Activated CD8-positive, alpha-beta T cell treated with anti-CD3 and anti-CD28 coated beads, Interleukin-2, amount 10 ng/mL, durations not matched to agents 7 days and 5 days (primary cell): ENCODE results near the gene NOXA1. TPM values are rescaled to one million over a fixed set of nuclear protein-coding genes. Genes with fewer than 3 reads are reported as not detected.
"Not testable (repeated sequence)": the region's sequence is repeated elsewhere in the genome, so short reads cannot be mapped to it uniquely, and the experiment has no call there.

ENCODE experiments used
- ATAC-seq: fragments of 150-1000 bp; cut with Tn5 transposase; one replicate; pipeline ENCODE4 v1.10.0; 2021; ENCODE audit warnings: moderate library complexity
- CTCF ChIA-PET: fragments of 350-600 bp; sonication (Branson Sonifier 250); formaldehyde crosslinking; loops from one replicate; lab custom pipeline; 2021; ENCODE audit warnings: antibody characterized with exemption; lab: Charles Lee
- POLR2A ChIA-PET: fragments of 350-600 bp; sonication (Branson Sonifier 250); formaldehyde crosslinking; loops from one replicate; lab custom pipeline; 2021; ENCODE audit warnings: antibody characterized with exemption; lab: Charles Lee
- DNase-seq: peaks from one replicate; pipeline ENCODE4 v3.0.0-alpha.2; 2020
- H3K27ac Mint-ChIP-seq: one replicate; pipeline ENCODE4 v1.8.0; 2021; ENCODE audit warnings: mild to moderate bottlenecking, mixed read lengths
- H3K27me3 Mint-ChIP-seq: one replicate; pipeline ENCODE4 v1.8.0; 2021; ENCODE audit warnings: low read depth, mixed read lengths
- H3K36me3 Mint-ChIP-seq: one replicate; pipeline ENCODE4 v1.8.0; 2021; ENCODE audit warnings: low read depth, mixed read lengths
- H3K4me1 Mint-ChIP-seq: one replicate; pipeline ENCODE4 v1.8.0; 2021; ENCODE audit warnings: low read depth, mixed read lengths
- H3K4me3 Mint-ChIP-seq: one replicate; pipeline ENCODE4 v1.8.0; 2021; ENCODE audit warnings: mild to moderate bottlenecking, mixed read lengths
- H3K9me3 Mint-ChIP-seq: one replicate; pipeline ENCODE4 v1.8.0; 2022; ENCODE audit warnings: mixed read lengths; ENCODE audit not compliant: insufficient read depth
- total RNA-seq, 2 experiments: library from RNA; stranded (reverse); gene quantifications; one replicate each; pipeline ENCODE4 v1.2.3, GENCODE V29; 2021

NOXA1 gene
- total RNA-seq, 2 experiments from 2014 or later = 0.52 to 0.58 TPM

DNA sequence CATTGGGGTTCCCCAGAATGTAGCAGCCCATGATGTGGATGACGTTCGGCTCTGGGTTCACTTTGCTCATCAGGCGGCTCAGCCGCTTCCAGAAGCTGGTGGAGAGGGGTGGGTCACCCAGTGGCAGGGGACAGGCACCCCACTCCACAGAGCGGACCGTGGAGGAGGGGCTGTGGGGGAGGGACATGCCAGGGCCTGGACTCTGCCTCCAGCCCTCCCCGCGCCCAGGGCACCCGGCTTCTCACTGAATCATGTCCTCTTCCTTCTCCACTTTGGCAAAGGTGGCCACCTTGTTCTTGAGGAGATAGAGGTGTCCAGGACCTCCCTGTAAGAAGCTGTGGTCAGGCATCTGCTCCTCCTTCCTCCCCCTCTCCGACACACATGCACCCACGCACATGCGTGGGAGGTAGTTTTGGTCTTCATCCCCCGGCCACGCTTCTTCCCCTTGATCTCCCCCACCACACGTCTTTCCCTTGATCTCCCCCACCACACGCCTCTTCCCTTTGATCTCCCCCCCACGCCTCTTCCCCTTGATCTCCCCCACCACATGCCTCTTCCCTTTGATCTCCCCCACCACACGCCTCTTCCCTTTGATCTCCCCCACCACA, 26.8 kb downstream of the NOXA1 start:
- ATAC-seq (no peak), DNase-seq (peak; percentile 58)
- H3K4me3 Mint-ChIP-seq = no peak overlapping the region
- ChIA-PET CTCF (no interaction called here), POLR2A (interaction anchor here (0.8 kb wide), 1 partner anchor 12 kb away, joined by 3 read pairs; no protein-coding TSS in a partner anchor)
- no peaks in the 10 kb centered on the region for H3K9me3 Mint-ChIP-seq
- H3K27ac Mint-ChIP-seq = peak overlapping the region; percentile 80
- H3K36me3 Mint-ChIP-seq = peaks cover 39% of the 10 kb centered on the region
- peaks cover 38% of the 10 kb centered on the region for H3K4me1 Mint-ChIP-seq
- H3K27me3 Mint-ChIP-seq = peaks cover 4% of the 10 kb centered on the region

DNA sequence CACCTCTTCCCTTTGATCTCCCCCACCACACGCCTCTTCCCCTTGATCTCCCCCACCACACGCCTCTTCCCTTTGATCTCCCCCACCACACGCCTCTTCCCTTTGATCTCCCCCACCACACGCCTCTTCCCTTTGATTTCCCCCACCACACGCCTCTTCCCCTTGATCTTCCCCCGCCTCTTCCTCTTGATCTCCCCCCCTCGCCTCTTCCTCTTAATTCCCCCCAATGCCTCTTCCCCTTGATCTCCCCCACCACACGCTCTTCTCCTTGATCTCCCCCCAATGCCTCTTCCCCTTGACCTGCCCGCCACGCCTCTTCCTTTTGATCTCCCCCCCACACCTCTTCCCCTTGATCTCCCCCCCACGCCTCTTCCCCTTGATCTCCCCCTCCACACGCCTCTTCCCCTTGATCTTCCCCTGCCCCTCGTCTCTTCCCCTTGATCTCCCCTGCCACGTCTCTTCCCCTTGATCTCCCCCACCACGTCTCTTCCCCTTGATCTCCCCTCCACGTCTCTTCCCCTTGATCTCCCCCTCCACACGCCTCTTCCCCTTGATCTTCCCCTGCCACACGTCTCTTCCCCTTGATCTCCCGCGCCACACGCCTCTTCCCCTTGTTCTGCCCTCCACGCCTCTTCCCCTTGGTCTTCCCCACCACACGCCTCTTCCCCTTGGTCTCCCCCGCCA, 27.5 kb downstream of the NOXA1 start:
- H3K27me3 Mint-ChIP-seq, POLR2A ChIA-PET, H3K4me3 Mint-ChIP-seq, CTCF ChIA-PET, ATAC-seq, H3K9me3 Mint-ChIP-seq: not testable (repeated sequence)
- peak; percentile 56 for DNase-seq
- H3K36me3 Mint-ChIP-seq = peaks cover 43% of the 10 kb centered on the region
- peak overlapping the region; percentile 55 for H3K27ac Mint-ChIP-seq
- peaks cover 32% of the 10 kb centered on the region for H3K4me1 Mint-ChIP-seq

DNA sequence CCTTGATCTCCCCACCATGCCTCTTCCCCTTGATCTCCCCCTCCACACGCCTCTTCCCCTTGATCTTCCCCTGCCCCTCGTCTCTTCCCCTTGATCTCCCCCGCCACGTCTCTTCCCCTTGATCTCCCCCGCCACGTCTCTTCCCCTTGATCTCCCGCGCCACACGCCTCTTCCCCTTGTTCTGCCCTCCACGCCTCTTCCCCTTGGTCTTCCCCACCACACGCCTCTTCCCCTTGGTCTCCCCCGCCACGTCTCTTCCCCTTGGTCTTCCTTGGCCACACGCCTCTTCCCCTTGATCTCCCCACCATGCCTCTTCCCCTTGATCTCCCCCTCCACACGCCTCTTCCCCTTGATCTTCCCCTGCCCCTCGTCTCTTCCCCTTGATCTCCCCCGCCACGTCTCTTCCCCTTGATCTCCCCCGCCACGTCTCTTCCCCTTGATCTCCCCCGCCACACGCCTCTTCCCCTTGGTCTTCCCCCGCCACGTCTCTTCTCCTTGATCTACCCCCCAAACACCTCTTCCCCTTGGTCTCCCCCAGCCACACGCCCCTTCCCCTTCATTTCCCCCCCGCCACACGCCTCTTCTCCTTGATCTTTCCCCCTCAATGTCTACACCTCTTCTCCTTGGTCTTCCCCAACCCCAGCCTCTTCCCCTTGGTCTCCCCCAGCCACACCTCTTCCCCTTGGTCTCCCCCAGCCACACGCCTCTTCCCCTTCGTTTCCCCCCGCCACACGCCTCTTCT, 28.2 kb downstream of the NOXA1 start:
- ATAC-seq, DNase-seq, H3K27me3 Mint-ChIP-seq, POLR2A ChIA-PET, H3K4me3 Mint-ChIP-seq, CTCF ChIA-PET, H3K9me3 Mint-ChIP-seq: not testable (repeated sequence)
- Mint-ChIP-seq H3K4me1 (peaks cover 32% of the 10 kb centered on the region), H3K27ac (peak overlapping the region; percentile 79), H3K36me3 (peaks cover 45% of the 10 kb centered on the region)

- ChIA-PET CTCF (interaction anchor here (1.3 kb wide), 1 partner anchor 29 kb away, joined by 4 read pairs; the partner anchor contains the start of genes EXD3 and NOXA1), POLR2A (no interaction called here)
- peak overlapping the region; percentile 79 for H3K27ac Mint-ChIP-seq
- DNase-seq (peak; percentile 40), ATAC-seq (no peak)
- peaks cover 33% of the 10 kb centered on the region for H3K4me1 Mint-ChIP-seq
- H3K9me3 Mint-ChIP-seq = no peaks in the 10 kb centered on the region
- no peak overlapping the region for H3K4me3 Mint-ChIP-seq
- H3K27me3 Mint-ChIP-seq = no peaks in the 10 kb centered on the region
- H3K36me3 Mint-ChIP-seq = peaks cover 49% of the 10 kb centered on the region
Measured at GRCh38 chr9:137452006-137452760, 29.0 kb downstream of the NOXA1 start.

GRCh38 chr9:137452761-137453642, 29.8 kb downstream of the NOXA1 start:
- H3K27ac Mint-ChIP-seq = peak overlapping the region; percentile 79
- ATAC-seq = no peak
- no peak overlapping the region for H3K4me3 Mint-ChIP-seq
- peaks cover 44% of the 10 kb centered on the region for H3K36me3 Mint-ChIP-seq
- no peaks in the 10 kb centered on the region for H3K9me3 Mint-ChIP-seq
- peaks cover 32% of the 10 kb centered on the region for H3K4me1 Mint-ChIP-seq
- CTCF ChIA-PET = interaction anchor here (1.3 kb wide), 1 partner anchor 30 kb away, joined by 4 read pairs; the partner anchor contains the start of genes EXD3 and NOXA1
- POLR2A ChIA-PET = no interaction called here
- no peaks in the 10 kb centered on the region for H3K27me3 Mint-ChIP-seq
- no peak for DNase-seq

- CTCF ChIA-PET = interaction anchor here (1.3 kb wide), 1 partner anchor 31 kb away, joined by 4 read pairs; the partner anchor contains the start of genes EXD3 and NOXA1
- no peak overlapping the region for H3K4me3 Mint-ChIP-seq
- H3K27me3 Mint-ChIP-seq = no peaks in the 10 kb centered on the region
- peaks cover 30% of the 10 kb centered on the region for H3K4me1 Mint-ChIP-seq
- ATAC-seq = peak; percentile 31
- H3K9me3 Mint-ChIP-seq = no peaks in the 10 kb centered on the region
- DNase-seq = peak; percentile 54
- no peak overlapping the region for H3K27ac Mint-ChIP-seq
- POLR2A ChIA-PET = no interaction called here
- peaks cover 42% of the 10 kb centered on the region for H3K36me3 Mint-ChIP-seq
Measured at GRCh38 chr9:137453643-137454081, 30.5 kb downstream of the NOXA1 start.

GRCh38 chr9:137454145-137454596, 31.0 kb downstream of the NOXA1 start:
- no peak for ATAC-seq
- Mint-ChIP-seq H3K27ac (no peak overlapping the region), H3K4me3 (no peak overlapping the region), H3K9me3 (no peaks in the 10 kb centered on the region), H3K4me1 (peaks cover 26% of the 10 kb centered on the region), H3K36me3 (peaks cover 38% of the 10 kb centered on the region), H3K27me3 (no peaks in the 10 kb centered on the region)
- DNase-seq = no peak
- ChIA-PET CTCF (no interaction called here), POLR2A (no interaction called here)

- ChIA-PET CTCF (no interaction called here), POLR2A (no interaction called here)
- Mint-ChIP-seq H3K36me3 (peaks cover 34% of the 10 kb centered on the region), H3K4me1 (peaks cover 27% of the 10 kb centered on the region), H3K9me3 (no peaks in the 10 kb centered on the region), H3K4me3 (no peak overlapping the region), H3K27ac (no peak overlapping the region), H3K27me3 (no peaks in the 10 kb centered on the region)
- DNase-seq = no peak
- ATAC-seq = no peak
Measured at GRCh38 chr9:137454597-137455358, 31.6 kb downstream of the NOXA1 start.

- DNase-seq (no peak), ATAC-seq (no peak)
- no peak overlapping the region for H3K27ac Mint-ChIP-seq
- H3K27me3 Mint-ChIP-seq = no peaks in the 10 kb centered on the region
- no peaks in the 10 kb centered on the region for H3K9me3 Mint-ChIP-seq
- H3K36me3 Mint-ChIP-seq = peaks cover 29% of the 10 kb centered on the region
- POLR2A ChIA-PET = no interaction called here
- CTCF ChIA-PET = no interaction called here
- H3K4me1 Mint-ChIP-seq = peaks cover 29% of the 10 kb centered on the region
- H3K4me3 Mint-ChIP-seq = no peak overlapping the region
Measured at GRCh38 chr9:137455359-137455991, 32.3 kb downstream of the NOXA1 start.
